Measurements from ENCODE around the gene SH3RF3.
"Not testable (repeated sequence)": the region's sequence is repeated elsewhere in the genome, so short reads cannot be mapped to it uniquely, and the experiment has no call there.

Gene SH3RF3

GRCh38 chr2:109118321-109118720 is 10.7 kb upstream of the SH3RF3 start:
- no peak for DNase-seq (ENCODE audit: low read depth in 2 of 2)

GRCh38 chr2:109120166-109120565 is 8.8 kb upstream of the SH3RF3 start:
- no peak for DNase-seq (ENCODE audit: low read depth in 2 of 2)

- not testable (repeated sequence) for DNase-seq (ENCODE audit: low read depth in 2 of 2)
These were observed 8.3 kb upstream of the SH3RF3 start for GRCh38 chr2:109120686-109121085.

- no peak for DNase-seq (ENCODE audit: low read depth in 2 of 2)
These were observed 5.3 kb upstream of the SH3RF3 start for GRCh38 chr2:109123586-109124201.

GRCh38 chr2:109124982-109125592 is 3.9 kb upstream of the SH3RF3 start:
- DNase-seq (ENCODE audit: low read depth in 2 of 2) = no peak

GRCh38 chr2:109125593-109126500 is 3.2 kb upstream of the SH3RF3 start:
- DNase-seq (ENCODE audit: low read depth in 2 of 2) = no peak

- DNase-seq (ENCODE audit: low read depth in 2 of 2) = no peak
These were observed 2.5 kb upstream of the SH3RF3 start for GRCh38 chr2:109126501-109126860.

- no peak for DNase-seq (ENCODE audit: low read depth in 2 of 2)
These were observed 1.4 kb upstream of the SH3RF3 start for GRCh38 chr2:109127556-109127955.

GRCh38 chr2:109128048-109128615 is 873 bp upstream of the SH3RF3 start:
- peak; percentile 24 to 40 for DNase-seq (ENCODE audit: low read depth in 2 of 2)

- DNase-seq (ENCODE audit: low read depth in 2 of 2) = peak in 1 of 2 donors; percentile 4
These were observed 433 bp downstream of the SH3RF3 start for GRCh38 chr2:109129356-109129920.

GRCh38 chr2:109129921-109130722 is 1.1 kb downstream of the SH3RF3 start:
- DNase-seq (ENCODE audit: low read depth in 2 of 2) = peak in 1 of 2 donors; percentile 7

- DNase-seq (ENCODE audit: low read depth in 2 of 2) = no peak
These were observed 1.7 kb downstream of the SH3RF3 start for GRCh38 chr2:109130723-109130995.

GRCh38 chr2:109131777-109132176 is 2.8 kb downstream of the SH3RF3 start:
- DNase-seq (ENCODE audit: low read depth in 2 of 2) = no peak

GRCh38 chr2:109132626-109133025 is 3.6 kb downstream of the SH3RF3 start:
- DNase-seq (ENCODE audit: low read depth in 2 of 2) = no peak

GRCh38 chr2:109133746-109134145 is 4.7 kb downstream of the SH3RF3 start:
- DNase-seq (ENCODE audit: low read depth in 2 of 2) = no peak

GRCh38 chr2:109134741-109135358 is 5.8 kb downstream of the SH3RF3 start:
- DNase-seq (ENCODE audit: low read depth in 2 of 2) = no peak

GRCh38 chr2:109135359-109136197 is 6.6 kb downstream of the SH3RF3 start:
- no peak for DNase-seq (ENCODE audit: low read depth in 2 of 2)

- no peak for DNase-seq (ENCODE audit: low read depth in 2 of 2)
These were observed 7.5 kb downstream of the SH3RF3 start for GRCh38 chr2:109136542-109136941.

GRCh38 chr2:109137616-109138015 is 8.6 kb downstream of the SH3RF3 start:
- DNase-seq (ENCODE audit: low read depth in 2 of 2) = no peak

GRCh38 chr2:109138449-109138848 is 9.4 kb downstream of the SH3RF3 start:
- no peak for DNase-seq (ENCODE audit: low read depth in 2 of 2)

Measured in stimulated activated CD8-positive, alpha-beta memory T cell treated with anti-CD3 and anti-CD28 coated beads, Interleukin-15, amount 100 ng/mL, for 4 hours (primary cell).